CD4-positive, alpha-beta T cell treated with Interleukin-4 for 4 hours (primary cell): Measurements from ENCODE around the gene TP53BP1.

ENCODE experiments used
- DNase-seq: peaks from one replicate; pipeline ENCODE4 v3.0.0-alpha.2; 2020

Gene TP53BP1

GRCh38 chr15:43517354-43518196, 24.6 kb upstream of the TP53BP1 start, which contains the start of gene MAP1A:
MAP1A (plus strand) TSS chr15:43517608; CDS start chr15:43521474, 3,866 bp downstream.
- no peak for DNase-seq

GRCh38 chr15:43516801-43517353, 23.9 kb upstream of the TP53BP1 start:
- DNase-seq = no peak

- DNase-seq = no peak
Measured at GRCh38 chr15:43516185-43516584, 23.2 kb upstream of the TP53BP1 start.

GRCh38 chr15:43515741-43516140, 22.8 kb upstream of the TP53BP1 start:
- DNase-seq = no peak

- DNase-seq = peak; percentile 45
Measured at GRCh38 chr15:43514241-43515057, 21.5 kb upstream of the TP53BP1 start.

GRCh38 chr15:43513550-43513949, 20.6 kb upstream of the TP53BP1 start:
- DNase-seq = no peak

- DNase-seq = peak; percentile 4
Measured at GRCh38 chr15:43511012-43511885, 18.3 kb upstream of the TP53BP1 start.

- DNase-seq = peak; percentile 99
Measured at GRCh38 chr15:43510200-43511011, 17.4 kb upstream of the TP53BP1 start.

GRCh38 chr15:43509660-43510199, 16.8 kb upstream of the TP53BP1 start:
- no peak for DNase-seq

- no peak for DNase-seq
Measured at GRCh38 chr15:43508991-43509659, 16.2 kb upstream of the TP53BP1 start.

GRCh38 chr15:43508421-43508820, 15.5 kb upstream of the TP53BP1 start:
- no peak for DNase-seq

- DNase-seq = no peak
Measured at GRCh38 chr15:43505738-43506137, 12.8 kb upstream of the TP53BP1 start.

- no peak for DNase-seq
Measured at GRCh38 chr15:43499635-43500034, 6.7 kb upstream of the TP53BP1 start.

GRCh38 chr15:43498990-43499389, 6.0 kb upstream of the TP53BP1 start:
- no peak for DNase-seq

- no peak for DNase-seq
Measured at GRCh38 chr15:43493703-43494472, 932 bp upstream of the TP53BP1 start.

- no peak for DNase-seq
Measured at GRCh38 chr15:43492266-43492665, 690 bp downstream of the TP53BP1 start.

GRCh38 chr15:43489191-43489590, 3.8 kb downstream of the TP53BP1 start:
- peak; percentile 3 for DNase-seq

GRCh38 chr15:43488790-43489189, 4.2 kb downstream of the TP53BP1 start:
- DNase-seq = no peak

- no peak for DNase-seq
Measured at GRCh38 chr15:43487271-43487895, 5.6 kb downstream of the TP53BP1 start.
